ENCODE measurements around the gene MPP7. TPM values are rescaled to one million over a fixed set of nuclear protein-coding genes. Genes with fewer than 3 reads are reported as not detected.

Gene MPP7
- total RNA-seq, 3 donors from 2014 or later (not counting 1 experiment from before 2014, with no cell fraction given), result 11.5 to 21.0 (median 19.1) TPM

GRCh38 chr10:28314211-28314610, 11.3 kb upstream of the MPP7 start:
- Histone ChIP-seq H3K9me3 (ENCODE audit: control insufficient read depth, insufficient read depth, low read length) (no peaks in the 10 kb centered on the region), H3K4me3 (ENCODE audit: low read length) (no peak overlapping the region), H3K27me3 (ENCODE audit: control insufficient read depth, insufficient read depth, low read length) (no peaks in the 10 kb centered on the region), H3K4me1 (ENCODE audit: control insufficient read depth, insufficient read depth, low read length) (no peaks in the 10 kb centered on the region), H3K27ac (ENCODE audit: low read length) (no peak overlapping the region), H3K36me3 (ENCODE audit: control insufficient read depth, insufficient read depth, low read length) (peaks cover 4% of the 10 kb centered on the region)
- Mint-ChIP-seq H3K27me3 (ENCODE audit: low read depth in 2 of 2) (no peaks in the 10 kb centered on the region), H3K27ac (no peak overlapping the region), H3K4me3 (no peak overlapping the region), H3K36me3 (peaks cover 6% of the 10 kb centered on the region), H3K4me1 (peaks cover 0 to 4% of the 10 kb centered on the region in 2 donors), H3K9me3 (no peaks in the 10 kb centered on the region)
- intact Hi-C loops (cut with micrococcal nuclease), result no loop called here
- 95% methylated on average over 5 of the region's 5 CpGs for WGBS (ENCODE audit: insufficient coverage)
- no peak for ATAC-seq
- no peak for DNase-seq
- no peak for TF ChIP-seq CTCF (IDR thresholded peaks at IDR 0.05)

GRCh38 chr10:28312572-28312971, 9.7 kb upstream of the MPP7 start:
- H3K27ac Mint-ChIP-seq, result no peak overlapping the region
- ATAC-seq (no peak), DNase-seq (no peak)
- H3K4me3 Mint-ChIP-seq, result no peak overlapping the region
- no peaks in the 10 kb centered on the region for H3K27me3 ChIP-seq (ENCODE audit: control insufficient read depth, insufficient read depth, low read length)
- H3K4me1 ChIP-seq (ENCODE audit: control insufficient read depth, insufficient read depth, low read length), result no peaks in the 10 kb centered on the region
- no peaks in the 10 kb centered on the region for H3K9me3 Mint-ChIP-seq
- no peak overlapping the region for H3K4me3 ChIP-seq (ENCODE audit: low read length)
- TF ChIP-seq CTCF (IDR thresholded peaks at IDR 0.05), result no peak
- 66% methylated on average over 4 of the region's 6 CpGs for WGBS (ENCODE audit: insufficient coverage)
- H3K27me3 Mint-ChIP-seq (ENCODE audit: low read depth in 2 of 2), result no peaks in the 10 kb centered on the region
- H3K4me1 Mint-ChIP-seq, result peaks cover 0 to 4% of the 10 kb centered on the region in 2 donors
- H3K27ac ChIP-seq (ENCODE audit: low read length), result no peak overlapping the region
- H3K36me3 Mint-ChIP-seq, result peaks cover 6% of the 10 kb centered on the region
- no peaks in the 10 kb centered on the region for H3K9me3 ChIP-seq (ENCODE audit: control insufficient read depth, insufficient read depth, low read length)
- H3K36me3 ChIP-seq (ENCODE audit: control insufficient read depth, insufficient read depth, low read length), result no peaks in the 10 kb centered on the region
- intact Hi-C loops (cut with micrococcal nuclease), result no loop called here

- Histone ChIP-seq H3K9me3 (ENCODE audit: control insufficient read depth, insufficient read depth, low read length) (no peaks in the 10 kb centered on the region), H3K36me3 (ENCODE audit: control insufficient read depth, insufficient read depth, low read length) (no peaks in the 10 kb centered on the region), H3K4me1 (ENCODE audit: control insufficient read depth, insufficient read depth, low read length) (no peaks in the 10 kb centered on the region), H3K27me3 (ENCODE audit: control insufficient read depth, insufficient read depth, low read length) (no peaks in the 10 kb centered on the region), H3K27ac (ENCODE audit: low read length) (no peak overlapping the region), H3K4me3 (ENCODE audit: low read length) (no peak overlapping the region)
- intact Hi-C loops (cut with micrococcal nuclease), result no loop called here
- WGBS (ENCODE audit: insufficient coverage), result 100% methylated on average over 2 of the region's 3 CpGs
- no peak for TF ChIP-seq CTCF (IDR thresholded peaks at IDR 0.05)
- Mint-ChIP-seq H3K27me3 (ENCODE audit: low read depth in 2 of 2) (no peaks in the 10 kb centered on the region), H3K27ac (no peak overlapping the region), H3K4me3 (no peak overlapping the region), H3K9me3 (no peaks in the 10 kb centered on the region), H3K36me3 (peaks cover 6% of the 10 kb centered on the region), H3K4me1 (peaks cover 0 to 4% of the 10 kb centered on the region in 2 donors)
- DNase-seq, result no peak
- no peak for ATAC-seq
These were observed 8.2 kb upstream of the MPP7 start for GRCh38 chr10:28311104-28311503.

GRCh38 chr10:28307267-28307666, 4.4 kb upstream of the MPP7 start:
- TF ChIP-seq CTCF (IDR thresholded peaks at IDR 0.05), result no peak
- Mint-ChIP-seq H3K36me3 (peaks cover 2% of the 10 kb centered on the region), H3K4me3 (no peak overlapping the region), H3K27me3 (ENCODE audit: low read depth in 2 of 2) (peaks cover 9% of the 10 kb centered on the region in 2 donors), H3K4me1 (peaks cover 14 to 15% of the 10 kb centered on the region in 2 donors), H3K9me3 (no peaks in the 10 kb centered on the region), H3K27ac (no peak overlapping the region)
- Histone ChIP-seq H3K27ac (ENCODE audit: low read length) (no peak overlapping the region), H3K4me3 (ENCODE audit: low read length) (no peak overlapping the region), H3K9me3 (ENCODE audit: control insufficient read depth, insufficient read depth, low read length) (no peaks in the 10 kb centered on the region), H3K27me3 (ENCODE audit: control insufficient read depth, insufficient read depth, low read length) (no peaks in the 10 kb centered on the region), H3K36me3 (ENCODE audit: control insufficient read depth, insufficient read depth, low read length) (no peaks in the 10 kb centered on the region), H3K4me1 (ENCODE audit: control insufficient read depth, insufficient read depth, low read length) (no peaks in the 10 kb centered on the region)
- DNase-seq (no peak), ATAC-seq (no peak)
- intact Hi-C loops (cut with micrococcal nuclease), result no loop called here
- 86% methylated on average over 4 of the region's 4 CpGs for WGBS (ENCODE audit: insufficient coverage)

Data from natural killer cell (primary cell).